Tibial artery (tissue), 4 donors: Measurements from ENCODE around the gene FAM83G.
"Not testable (repeated sequence)": the region's sequence is repeated elsewhere in the genome, so short reads cannot be mapped to it uniquely, and the experiment has no call there.

ENCODE experiments used
- DNase-seq, 2 donors: peaks; one replicate each; pipeline ENCODE4 v3.0.0-alpha.2; 2019
- H3K27ac ChIP-seq, 2 donors: fragments of 200-600 bp; sonication (generic) in 1 of 2; 1 replicate in 1 of 2; 2 replicates in 1 of 2; pipeline ENCODE4 v1.5.1; 2018 to 2019; ENCODE audit warnings: mild to moderate bottlenecking in 1 of 2
- H3K27me3 ChIP-seq, 2 donors: fragments of 200-600 bp; sonication (generic) in 1 of 2; one replicate each; pipeline versions ENCODE4 v1.5.1 to v1.6.0; 2016 to 2019
- H3K36me3 ChIP-seq, 3 donors: fragments of 200-600 bp; sonication (generic) in 2 of 3; one replicate each; pipeline ENCODE4 v1.5.1; 2016 to 2019; ENCODE audit warnings: mild to moderate bottlenecking in 2 of 3
- H3K4me1 ChIP-seq, 4 donors: fragments of 200-600 bp; sonication (generic) in 2 of 4; 1 replicate in 3 of 4; 2 replicates in 1 of 4; pipeline ENCODE4 v1.5.1; 2016 to 2019
- H3K4me3 ChIP-seq, 2 donors: fragments of 200-600 bp; sonication (generic) in 1 of 2; 1 replicate in 1 of 2; 2 replicates in 1 of 2; pipeline ENCODE4 v1.5.1; 2018 to 2019; ENCODE audit warnings: mild to moderate bottlenecking in 2 of 2
- H3K9me3 ChIP-seq, 3 donors: fragments of 200-600 bp; sonication (generic) in 1 of 3; one replicate each; pipeline ENCODE4 v1.5.1; 2016 to 2019
- CTCF ChIP-seq, 2 experiments: fragments of 200-600 bp in 1 of 2; fragments of 450-650 bp in 1 of 2; IDR thresholded peaks; one replicate each; pipeline ENCODE4 v1.5.1; 2017 to 2019; ENCODE audit warnings: antibody characterized with exemption in 2 of 2, mild to moderate bottlenecking in 1 of 2, moderate library complexity in 1 of 2
- intact Hi-C: fragments of 100-400 bp; cut with DNase I; formaldehyde crosslinking; loops from one replicate; pipeline ENCODE4 v1.15.0; 2023; ENCODE audit warnings: low total_unique reads

FAM83G gene

DNA sequence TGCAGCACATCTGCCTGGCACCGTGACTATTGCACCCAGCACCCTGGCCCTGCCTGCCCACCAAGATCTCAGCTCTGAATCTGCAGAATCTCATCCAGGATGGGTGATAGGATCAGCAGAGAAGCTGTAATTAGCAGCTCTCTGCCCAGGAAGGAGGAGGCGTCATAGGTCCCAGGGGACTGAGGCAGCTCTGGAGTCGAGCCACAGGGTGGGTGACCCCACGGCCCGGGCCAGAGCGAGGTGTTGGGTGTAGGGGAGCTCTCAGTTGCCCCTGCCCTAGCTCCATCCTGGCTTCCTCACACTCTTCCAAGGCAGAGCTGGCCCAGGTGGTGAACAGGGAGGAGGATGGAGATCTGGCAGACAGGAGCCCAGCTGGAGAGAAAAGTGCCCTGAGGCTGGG is 18.2 kb upstream of the FAM83G start:
- H3K4me1 ChIP-seq, result no peaks in the 10 kb centered on the region
- peaks cover 0 to 18% of the 10 kb centered on the region in 2 donors for H3K27me3 ChIP-seq
- no peaks in the 10 kb centered on the region for H3K36me3 ChIP-seq
- H3K27ac ChIP-seq, result no peak overlapping the region
- no peak overlapping the region for H3K4me3 ChIP-seq
- H3K9me3 ChIP-seq, result no peaks in the 10 kb centered on the region
- no peak for DNase-seq
- no peak for TF ChIP-seq CTCF (IDR thresholded peaks at IDR 0.05)
- intact Hi-C loops, result no loop called here

DNA sequence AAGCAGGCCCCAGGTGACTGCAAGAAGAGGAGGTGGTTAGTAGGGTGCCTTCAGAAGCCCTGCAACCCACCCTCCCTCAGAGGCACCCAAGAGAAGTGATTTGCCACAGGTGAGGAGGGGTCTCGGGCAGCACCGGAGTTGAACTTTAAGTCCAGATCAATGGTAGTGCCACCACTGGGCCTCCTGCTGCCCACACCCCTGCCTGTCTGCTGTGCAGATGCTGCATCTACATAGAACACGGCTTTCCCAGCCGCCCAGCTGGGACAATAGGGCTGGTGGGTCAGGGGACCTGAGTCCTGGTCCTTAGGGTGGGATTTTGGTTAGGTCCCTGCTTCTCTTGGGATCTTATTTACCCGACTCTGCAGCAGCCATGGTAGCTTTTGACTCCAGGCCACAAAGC is 17.6 kb upstream of the FAM83G start:
- DNase-seq, result no peak
- TF ChIP-seq CTCF (IDR thresholded peaks at IDR 0.05), result no peak
- H3K36me3 ChIP-seq, result no peaks in the 10 kb centered on the region
- intact Hi-C loops, result no loop called here
- H3K9me3 ChIP-seq, result no peaks in the 10 kb centered on the region
- no peak overlapping the region for H3K27ac ChIP-seq
- H3K4me1 ChIP-seq, result no peaks in the 10 kb centered on the region
- H3K27me3 ChIP-seq, result peaks cover 0 to 19% of the 10 kb centered on the region in 2 donors
- no peak overlapping the region for H3K4me3 ChIP-seq

DNA sequence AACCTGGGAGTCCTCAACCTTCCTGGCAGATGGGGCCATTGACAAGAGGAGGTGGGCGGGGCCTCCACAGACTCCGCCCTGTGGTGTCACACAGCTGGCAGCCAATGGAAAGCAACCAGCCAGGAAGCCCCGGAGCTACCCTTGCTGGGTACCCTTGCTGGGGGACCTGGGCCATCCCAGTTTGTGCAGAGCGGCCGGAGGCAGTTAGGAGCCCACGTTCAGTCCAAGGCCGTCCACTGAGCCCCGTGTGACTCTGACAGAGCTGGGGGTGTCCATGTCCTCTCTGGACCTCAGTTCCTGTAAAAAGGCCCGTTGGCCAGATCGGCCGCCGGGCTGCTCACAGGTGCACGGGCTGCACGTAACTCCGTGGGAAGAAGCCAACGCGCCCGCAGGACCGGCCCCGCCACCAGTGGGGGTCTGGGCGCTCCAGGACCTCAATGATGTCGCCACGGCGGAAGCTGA is 17.1 kb upstream of the FAM83G start:
- H3K9me3 ChIP-seq, result no peaks in the 10 kb centered on the region
- no peaks in the 10 kb centered on the region for H3K4me1 ChIP-seq
- TF ChIP-seq CTCF (IDR thresholded peaks at IDR 0.05), result no peak
- no peaks in the 10 kb centered on the region for H3K36me3 ChIP-seq
- no peak for DNase-seq
- no peak overlapping the region for H3K4me3 ChIP-seq
- intact Hi-C loops, result no loop called here
- H3K27ac ChIP-seq, result no peak overlapping the region
- H3K27me3 ChIP-seq, result peaks cover 0 to 19% of the 10 kb centered on the region in 2 donors

- not testable (repeated sequence) for DNase-seq, H3K9me3 ChIP-seq
Measured at GRCh38 chr17:19021011-19021621, 16.6 kb upstream of the FAM83G start.

DNA sequence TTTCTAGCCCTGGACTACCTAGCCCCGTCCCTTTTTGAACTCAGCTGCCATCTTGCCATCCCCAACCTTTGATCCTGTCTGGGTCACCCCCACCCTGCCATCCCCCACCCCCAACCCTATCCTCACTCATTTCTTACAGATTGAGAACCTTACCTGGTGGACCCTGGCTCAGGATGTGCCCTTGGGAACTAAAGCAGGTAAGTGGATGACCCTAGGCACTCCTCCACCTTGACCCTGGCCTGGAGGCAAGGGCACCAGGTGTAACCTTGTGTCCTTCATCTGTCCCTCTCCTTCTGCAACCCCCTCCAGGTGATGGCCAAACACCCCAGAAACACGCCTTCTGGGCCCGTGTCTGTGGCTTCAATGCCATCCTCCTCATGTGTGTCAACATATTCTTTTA is 15.5 kb upstream of the FAM83G start:
- Histone ChIP-seq H3K27ac (no peak overlapping the region), H3K4me1 (no peaks in the 10 kb centered on the region), H3K4me3 (no peak overlapping the region), H3K36me3 (no peaks in the 10 kb centered on the region), H3K9me3 (no peaks in the 10 kb centered on the region), H3K27me3 (peaks cover 0 to 19% of the 10 kb centered on the region in 2 donors)
- intact Hi-C loops, result no loop called here
- TF ChIP-seq CTCF (IDR thresholded peaks at IDR 0.05), result no peak
- no peak for DNase-seq

More at GRCh38 chr17:19021011-19021621, 16.6 kb upstream of the FAM83G start:
- H3K4me1 ChIP-seq, H3K27ac ChIP-seq, H3K36me3 ChIP-seq, intact Hi-C loops, H3K4me3 ChIP-seq: not testable (repeated sequence)
- peaks cover 0 to 19% of the 10 kb centered on the region in 2 donors for H3K27me3 ChIP-seq

DNA sequence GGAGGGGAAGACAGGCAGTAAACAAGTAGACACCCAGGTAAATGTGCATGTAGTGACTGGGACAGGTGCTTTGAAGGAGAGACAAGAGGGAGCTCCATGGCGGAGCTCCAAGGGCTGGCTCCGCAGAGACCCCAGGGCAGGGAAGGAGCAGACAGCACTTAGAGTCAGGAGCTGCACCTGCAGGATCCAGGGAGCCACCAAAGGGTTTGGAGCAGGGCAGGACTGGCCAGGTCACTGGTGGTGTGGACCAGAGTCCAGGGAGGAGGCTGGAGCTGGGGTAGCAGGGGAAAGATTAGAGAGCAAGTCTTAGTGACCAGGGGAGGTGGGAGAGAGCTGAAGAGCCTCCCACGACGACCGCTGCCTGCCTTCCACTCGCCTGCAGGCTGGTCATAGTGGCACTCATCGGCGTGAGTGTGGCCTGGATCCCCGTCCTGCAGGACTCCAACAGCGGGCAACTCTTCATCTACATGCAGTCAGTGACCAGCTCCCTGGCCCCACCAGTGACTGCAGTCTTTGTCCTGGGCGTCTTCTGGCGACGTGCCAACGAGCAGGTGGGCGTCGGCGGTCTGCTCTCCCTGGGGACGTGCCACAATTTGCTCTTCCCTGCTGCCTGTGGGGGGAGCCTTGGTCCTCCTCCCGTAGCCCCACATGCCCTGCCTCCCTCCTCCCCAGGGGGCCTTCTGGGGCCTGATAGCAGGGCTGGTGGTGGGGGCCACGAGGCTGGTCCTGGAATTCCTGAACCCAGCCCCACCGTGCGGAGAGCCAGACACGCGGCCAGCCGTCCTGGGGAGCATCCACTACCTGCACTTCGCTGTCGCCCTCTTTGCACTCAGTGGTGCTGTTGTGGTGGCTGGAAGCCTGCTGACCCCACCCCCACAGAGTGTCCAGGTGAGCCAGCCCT is 14.7 kb upstream of the FAM83G start:
- H3K27ac ChIP-seq, result no peak overlapping the region
- no peak for DNase-seq
- intact Hi-C loops, result no loop called here
- H3K27me3 ChIP-seq, result peaks cover 0 to 19% of the 10 kb centered on the region in 2 donors
- no peaks in the 10 kb centered on the region for H3K4me1 ChIP-seq
- H3K36me3 ChIP-seq, result no peaks in the 10 kb centered on the region
- H3K9me3 ChIP-seq, result no peaks in the 10 kb centered on the region
- TF ChIP-seq CTCF (IDR thresholded peaks at IDR 0.05), result no peak
- no peak overlapping the region for H3K4me3 ChIP-seq
